HG03378 (cell line): ENCODE data around the gene LZTFL1.

ENCODE experiments used
- ATAC-seq: cut with Tn5 transposase; IDR thresholded peaks from one replicate; pipeline ENCODE4 v1.9.1; 2021; ENCODE audit warnings: mild to moderate bottlenecking, moderate library complexity; ENCODE audit not compliant: unreplicated experiment

The LZTFL1 gene, protein sequence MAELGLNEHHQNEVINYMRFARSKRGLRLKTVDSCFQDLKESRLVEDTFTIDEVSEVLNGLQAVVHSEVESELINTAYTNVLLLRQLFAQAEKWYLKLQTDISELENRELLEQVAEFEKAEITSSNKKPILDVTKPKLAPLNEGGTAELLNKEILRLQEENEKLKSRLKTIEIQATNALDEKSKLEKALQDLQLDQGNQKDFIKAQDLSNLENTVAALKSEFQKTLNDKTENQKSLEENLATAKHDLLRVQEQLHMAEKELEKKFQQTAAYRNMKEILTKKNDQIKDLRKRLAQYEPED

DNA sequence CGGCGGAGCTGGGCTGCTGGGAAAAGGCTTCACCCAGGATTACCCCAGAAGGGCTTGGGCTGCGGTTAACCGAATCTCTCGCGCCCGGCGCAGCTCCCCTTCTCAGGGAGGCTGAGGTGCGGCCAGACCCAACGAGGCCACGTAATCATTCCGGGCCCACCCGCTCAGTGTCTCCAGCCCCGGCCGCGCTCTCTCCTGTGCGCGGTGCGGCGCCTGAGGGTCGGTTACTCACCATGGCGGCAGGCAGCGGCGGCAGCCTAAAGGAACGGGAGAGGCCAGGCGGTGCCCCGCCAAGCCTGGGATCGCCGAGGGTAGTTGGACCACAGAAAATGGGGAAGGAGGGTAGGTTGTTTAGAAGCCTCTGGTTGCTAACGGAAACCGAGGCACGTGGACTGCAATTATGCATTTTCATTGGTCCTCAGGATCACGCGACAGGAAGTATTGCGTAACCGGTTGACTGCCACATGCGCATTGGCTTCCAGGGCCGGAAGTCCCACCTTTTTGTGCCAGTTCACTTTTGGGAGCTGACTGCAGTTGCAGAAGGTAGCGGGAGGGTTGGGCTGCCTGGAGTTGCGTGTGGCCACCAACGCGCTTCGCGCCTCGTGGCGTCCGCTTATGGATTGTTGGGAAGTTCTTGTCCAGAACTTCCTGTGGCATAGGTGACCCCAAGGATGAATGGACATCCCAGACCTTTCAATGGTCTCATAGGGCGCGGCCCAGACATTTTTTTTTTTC is at the start of gene LZTFL1:
LZTFL1 (minus strand) TSS at position 363 of the 735 bp plus-strand sequence; CDS start at position 235, 128 bp downstream.
- peak; percentile 87 for ATAC-seq

DNA sequence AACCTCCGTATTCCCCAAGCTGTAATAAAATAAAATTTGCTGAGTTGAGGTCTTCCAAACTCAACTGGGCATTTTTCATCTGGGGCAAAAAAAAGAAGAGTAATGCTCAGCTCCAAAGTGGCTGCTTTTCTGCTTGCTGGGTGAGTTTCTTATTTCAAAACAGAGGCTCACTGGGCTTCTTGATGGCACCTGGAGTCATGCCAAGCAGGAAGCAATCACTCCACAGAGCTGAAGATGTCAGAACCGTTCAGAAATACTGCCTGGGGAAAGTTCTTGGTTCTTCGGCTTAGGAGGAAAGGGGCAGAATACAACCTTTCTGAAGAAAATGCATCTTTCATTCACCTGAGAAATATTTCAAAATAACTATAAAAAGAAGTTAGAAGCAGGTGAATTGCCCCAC is 48.5 kb upstream of the LZTFL1 start:
- ATAC-seq: no peak

DNA sequence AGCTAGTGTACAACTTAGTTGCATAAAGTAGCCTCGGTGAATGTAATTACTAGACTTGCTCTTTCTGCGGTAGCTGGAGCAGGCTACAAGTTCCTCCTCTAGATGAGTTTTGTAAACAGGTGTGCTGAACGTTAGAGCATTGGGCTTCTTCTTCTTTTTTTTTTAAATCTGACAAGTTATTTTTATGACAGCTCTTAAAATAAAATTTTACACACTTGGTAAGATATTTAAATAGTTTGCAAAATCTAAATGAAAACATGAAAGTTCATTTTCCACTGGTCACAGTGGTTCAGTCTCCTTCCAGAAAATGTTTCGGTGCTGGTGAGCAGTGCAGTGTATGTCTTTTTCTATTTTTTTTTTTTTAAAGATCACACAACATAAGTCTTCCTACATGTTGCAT is 47.4 kb upstream of the LZTFL1 start:
- no peak for ATAC-seq

DNA sequence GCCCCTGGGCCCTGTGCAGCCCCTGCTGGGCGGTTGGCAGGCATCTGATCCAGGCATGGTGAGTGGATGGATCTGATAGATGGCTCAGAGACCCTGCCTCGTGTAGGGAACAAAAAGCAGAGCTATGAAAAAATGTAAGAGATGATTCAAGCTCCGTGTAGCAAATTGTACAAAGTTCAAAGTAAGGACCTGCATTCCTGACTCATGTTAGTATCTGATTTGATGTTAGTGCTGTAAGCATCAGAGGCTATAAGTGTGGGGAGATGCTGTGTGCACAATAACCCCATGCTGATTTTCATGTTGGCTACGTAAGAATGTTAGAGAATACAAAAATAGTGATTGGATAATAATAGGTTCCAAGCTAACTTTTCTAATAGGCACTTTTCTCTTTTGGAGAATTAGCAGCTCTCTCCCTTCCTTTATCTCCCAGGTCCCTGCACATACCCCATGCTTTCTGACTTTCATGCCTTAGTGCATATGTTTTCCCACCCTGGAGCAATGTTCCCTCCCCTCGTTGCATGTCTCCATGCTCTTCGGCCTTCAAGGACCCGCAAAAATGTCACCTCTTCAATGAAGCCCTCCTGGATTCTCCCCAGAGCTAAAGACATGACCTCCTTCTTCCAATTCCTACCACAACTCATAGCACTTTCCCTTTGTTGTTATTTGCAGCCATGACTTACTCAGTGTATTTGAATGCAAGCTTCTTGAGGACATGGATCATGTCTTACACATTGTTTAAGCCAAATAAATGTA is 46.0 kb upstream of the LZTFL1 start:
- no peak for ATAC-seq

DNA sequence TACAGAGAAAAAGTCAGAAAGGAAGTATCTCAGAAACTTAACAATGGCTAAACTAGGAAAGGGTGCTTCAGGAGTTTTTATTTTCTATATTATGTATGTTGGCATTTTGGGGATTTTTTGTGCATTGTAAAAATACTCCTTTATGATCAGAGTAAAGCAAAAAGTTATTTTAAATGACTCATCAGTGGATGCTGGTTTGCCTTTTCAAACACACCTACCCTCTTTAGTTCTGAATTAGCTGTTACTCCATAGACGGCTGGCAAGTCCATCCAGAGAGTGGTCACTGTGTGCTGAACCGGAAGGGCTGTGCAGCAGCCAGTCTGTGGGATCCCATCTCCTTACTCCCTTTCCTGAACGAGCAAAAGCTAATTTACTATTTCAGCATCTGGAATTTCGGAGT is 45.4 kb upstream of the LZTFL1 start:
- ATAC-seq: no peak

DNA sequence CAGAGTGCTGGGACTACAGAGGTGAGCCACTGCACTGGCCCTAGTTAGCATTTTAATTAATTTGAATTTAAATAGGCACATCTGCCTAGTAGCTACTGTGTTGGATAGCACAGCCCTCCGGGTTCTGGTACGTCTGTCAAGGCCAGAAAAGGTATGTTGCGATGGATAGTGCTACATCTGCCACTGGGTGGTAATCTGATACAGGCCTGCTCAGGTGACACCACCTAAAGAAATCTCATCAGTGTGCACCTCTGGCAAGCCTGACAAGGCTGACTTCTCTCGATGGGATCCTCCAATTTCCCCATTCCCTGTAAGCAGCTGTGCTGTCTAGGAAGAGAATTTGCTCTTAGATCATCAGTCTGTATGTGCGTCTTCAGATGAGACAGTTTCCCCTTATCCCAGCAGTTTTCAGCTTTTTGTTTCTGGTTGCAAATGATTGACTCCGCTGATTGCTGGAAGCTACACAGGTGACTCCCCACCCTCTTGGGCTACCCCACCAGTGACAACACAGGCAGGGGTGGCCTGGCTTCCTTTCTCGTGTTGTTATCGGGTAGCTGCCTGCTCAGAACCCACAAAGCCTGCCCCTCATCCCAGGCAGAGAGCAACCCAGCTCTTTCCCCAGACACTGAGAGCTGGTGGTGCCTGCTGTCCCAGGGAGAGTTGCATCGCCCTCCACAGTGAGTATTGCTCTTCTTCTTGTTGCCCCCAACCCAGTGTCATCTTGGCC is 44.2 kb upstream of the LZTFL1 start, which contains the start of gene CCR9:
CCR9 (plus strand) TSS at position 565 of the 727 bp plus-strand sequence. CDS start 8,391 bp downstream, outside the sequence.
- ATAC-seq: no peak

DNA sequence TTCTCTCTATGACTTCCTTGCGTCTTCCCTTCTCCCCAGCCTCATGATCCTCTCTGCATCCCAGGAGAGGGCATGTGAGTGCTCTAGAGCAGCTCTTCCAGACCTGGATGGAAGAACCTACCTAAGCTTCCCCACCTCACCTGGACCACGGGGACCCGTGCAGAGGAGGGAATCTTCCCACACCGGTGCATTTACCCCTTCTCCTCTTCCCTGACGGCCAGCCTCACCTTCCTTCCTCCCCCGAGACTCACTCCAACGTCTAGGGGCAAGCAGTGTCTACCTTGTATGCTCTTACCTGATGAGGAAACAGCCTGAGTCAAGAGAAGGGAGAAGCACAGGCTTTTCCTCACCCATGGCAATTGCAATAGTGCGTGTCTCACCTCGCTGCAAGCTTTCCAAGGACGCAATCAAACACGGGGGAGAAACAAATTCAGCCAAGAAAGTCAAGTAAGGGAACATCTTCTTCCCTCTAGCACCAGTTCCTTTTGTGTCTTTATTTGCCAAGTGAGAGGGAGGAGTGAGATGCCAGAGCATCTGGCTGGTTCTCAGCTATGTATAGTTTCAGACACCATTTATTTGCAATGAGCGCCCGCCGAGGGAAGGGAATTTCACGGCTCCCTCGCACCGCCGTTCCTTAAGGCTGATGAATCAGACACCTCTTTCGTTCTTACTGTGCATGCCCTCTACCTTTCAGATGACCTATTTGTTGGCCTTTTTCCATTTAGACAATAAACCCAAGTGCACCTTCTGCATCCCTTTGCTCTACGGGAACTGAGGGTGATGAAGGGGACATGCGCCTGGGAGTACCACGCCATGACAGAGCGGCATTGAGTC is 42.7 kb upstream of the LZTFL1 start:
- no peak for ATAC-seq

DNA sequence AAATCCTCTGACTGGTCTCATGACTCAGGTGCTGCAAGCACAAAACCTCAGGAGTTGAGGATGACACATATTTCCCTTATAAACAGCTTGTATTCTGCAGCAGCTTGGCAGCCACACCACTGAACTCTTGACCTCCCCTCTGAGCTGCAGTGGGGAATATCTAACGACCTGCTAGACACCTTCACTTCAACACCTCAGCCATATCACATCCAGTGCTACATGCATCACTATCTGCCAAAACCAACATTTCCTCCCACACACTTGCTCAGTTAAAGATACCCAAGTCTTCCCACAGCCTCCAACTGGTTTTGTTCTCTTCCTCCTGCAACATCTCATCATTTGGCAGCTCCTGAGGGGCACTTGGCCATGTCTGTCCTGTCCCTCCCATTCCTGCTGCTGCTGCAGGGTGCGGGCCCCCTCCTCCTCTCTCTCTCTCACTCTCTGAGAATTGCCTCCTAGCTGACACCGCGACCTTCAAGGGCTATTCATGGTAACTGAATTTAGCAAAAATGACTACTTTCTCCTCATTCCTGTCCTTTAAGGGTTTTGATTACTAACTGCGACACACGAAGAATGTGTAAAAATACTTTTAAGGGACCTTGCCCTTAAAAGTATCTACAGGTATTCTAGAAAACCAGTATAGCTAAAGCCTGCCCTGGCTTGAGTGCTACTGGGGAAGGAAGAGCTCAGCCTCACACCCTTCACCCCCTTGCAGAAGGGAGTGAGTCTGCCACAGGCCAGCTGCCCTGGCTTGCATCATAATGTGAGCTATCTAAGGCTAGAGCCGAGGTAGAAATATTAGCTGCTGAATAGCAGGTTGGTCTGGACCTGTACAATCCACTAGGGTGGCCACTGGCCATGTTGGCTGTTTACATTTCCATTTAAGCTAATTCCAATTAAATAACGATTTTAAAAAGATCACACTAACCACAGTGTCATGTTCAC is 39.4 kb upstream of the LZTFL1 start:
- no peak for ATAC-seq

DNA sequence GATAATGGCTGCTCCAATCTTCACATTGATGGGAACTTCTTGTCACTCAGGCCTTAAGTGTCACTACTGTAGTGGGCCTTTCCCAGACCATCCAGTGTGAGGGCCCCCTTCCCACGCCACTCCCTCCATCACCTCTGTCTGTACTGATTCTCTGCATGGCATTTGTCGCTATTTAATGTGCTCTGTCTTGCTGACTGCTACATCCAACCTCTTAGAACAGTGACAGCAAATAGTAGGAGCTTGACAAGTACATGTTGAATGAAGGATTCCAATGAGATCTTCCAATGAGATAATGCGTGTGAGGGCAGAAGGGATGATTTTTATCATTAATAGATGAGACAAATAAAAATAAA is 38.8 kb upstream of the LZTFL1 start:
- ATAC-seq: no peak

DNA sequence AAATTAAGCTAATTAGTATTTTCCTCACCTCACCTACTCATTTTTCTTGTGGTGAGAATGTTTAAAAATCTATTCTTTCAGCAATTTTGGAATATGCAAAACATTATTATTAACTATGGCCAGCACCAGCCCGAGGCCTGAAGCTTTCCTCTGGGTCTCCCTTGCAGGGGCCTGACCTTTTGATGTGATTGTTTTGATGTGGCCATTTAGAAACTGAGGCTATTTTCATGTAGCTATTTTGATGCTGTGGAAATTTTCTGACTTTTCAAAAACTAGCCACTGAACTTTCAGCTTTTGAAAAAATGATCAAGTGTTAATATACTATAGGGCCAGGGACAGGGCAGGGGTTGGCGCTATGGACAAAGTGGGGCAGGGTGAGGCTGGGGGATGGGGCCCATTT is 36.2 kb upstream of the LZTFL1 start:
- ATAC-seq: no peak

DNA sequence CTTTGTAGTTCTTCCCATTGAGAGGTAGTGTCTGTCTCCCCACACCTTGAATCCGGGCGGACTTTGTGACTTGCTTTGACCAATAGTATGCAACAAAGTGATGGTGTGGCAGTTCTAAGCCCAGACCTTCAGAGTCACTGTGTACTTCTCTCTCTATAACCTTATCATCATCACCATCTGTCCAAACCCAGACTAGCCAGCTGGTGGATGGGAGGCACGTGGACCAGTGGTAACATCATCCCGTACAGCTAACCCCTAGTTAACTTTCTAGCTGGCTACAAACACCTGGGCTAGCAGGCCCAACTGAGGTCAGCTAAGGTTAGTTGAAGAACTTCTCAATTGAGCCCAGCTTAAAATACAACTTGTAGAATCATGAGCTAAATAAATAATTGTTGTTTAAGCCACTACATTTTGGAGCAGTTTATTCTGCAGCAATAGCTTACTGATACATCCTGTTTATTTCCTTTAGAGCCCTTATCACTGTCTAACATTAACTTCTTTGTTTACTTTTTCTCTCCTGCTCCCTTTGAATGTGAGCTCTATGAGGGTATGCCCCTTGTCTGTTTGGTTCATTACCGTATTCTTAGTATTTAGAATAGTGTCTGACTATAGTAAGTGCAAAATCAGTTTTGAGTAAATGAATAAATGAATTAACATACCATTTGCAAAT is 32.9 kb upstream of the LZTFL1 start:
- ATAC-seq: no peak

DNA sequence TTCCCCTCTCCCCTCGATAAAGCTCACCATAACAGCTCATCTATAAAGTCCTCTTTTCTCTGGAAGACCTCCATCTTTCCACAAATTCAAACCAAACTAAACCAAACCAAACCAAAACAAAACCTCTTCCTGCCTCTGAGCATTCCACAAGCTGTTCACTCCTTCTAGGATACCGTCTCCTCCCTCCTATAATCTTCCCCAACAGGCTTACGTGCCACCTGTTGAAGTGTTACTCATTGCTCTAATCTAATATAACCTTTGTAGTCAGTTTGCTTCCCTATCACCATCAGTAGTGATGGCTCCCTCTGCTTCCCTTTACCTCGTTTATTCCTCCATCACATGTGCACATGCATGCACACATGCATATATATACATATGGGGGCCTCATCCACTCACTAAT is 31.7 kb upstream of the LZTFL1 start:
- no peak for ATAC-seq

DNA sequence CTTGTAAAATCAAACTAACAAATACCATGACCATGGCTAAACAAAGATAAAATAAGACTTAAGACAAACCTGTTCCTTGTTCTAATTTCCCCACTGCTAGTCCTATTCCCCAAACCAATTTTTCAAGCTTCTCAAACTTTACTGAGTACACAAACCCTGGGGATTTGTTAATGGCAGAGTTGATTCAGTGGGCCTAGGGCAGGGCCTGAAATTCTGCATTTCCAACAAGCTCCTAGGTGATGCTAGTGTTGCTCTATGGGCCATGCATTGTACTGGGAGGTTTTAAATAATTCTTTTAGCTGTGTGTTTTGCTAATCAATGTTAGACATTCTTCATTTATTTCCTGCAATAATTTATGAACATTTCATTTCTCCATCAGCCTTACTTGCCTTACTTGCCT is 31.1 kb upstream of the LZTFL1 start:
- no peak for ATAC-seq

DNA sequence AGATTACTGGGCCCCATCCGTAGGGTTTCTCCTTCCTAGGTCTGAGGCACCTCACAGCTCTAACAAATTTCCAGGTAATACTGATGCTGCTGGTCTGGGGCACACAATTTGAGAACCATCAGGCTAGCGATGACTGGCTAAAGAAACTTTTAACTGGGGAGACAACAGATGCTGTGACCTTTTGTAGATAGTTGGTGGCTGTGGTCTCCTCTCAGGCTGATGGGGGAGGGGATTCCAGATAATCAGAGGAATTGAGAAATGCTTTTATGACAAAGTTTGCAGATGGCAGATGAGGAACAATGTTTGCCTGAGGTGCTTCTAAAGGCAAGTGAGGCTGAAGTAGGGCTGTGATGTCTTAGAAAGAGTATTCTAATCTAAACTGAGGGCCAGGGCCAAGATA is 30.6 kb upstream of the LZTFL1 start:
- no peak for ATAC-seq

DNA sequence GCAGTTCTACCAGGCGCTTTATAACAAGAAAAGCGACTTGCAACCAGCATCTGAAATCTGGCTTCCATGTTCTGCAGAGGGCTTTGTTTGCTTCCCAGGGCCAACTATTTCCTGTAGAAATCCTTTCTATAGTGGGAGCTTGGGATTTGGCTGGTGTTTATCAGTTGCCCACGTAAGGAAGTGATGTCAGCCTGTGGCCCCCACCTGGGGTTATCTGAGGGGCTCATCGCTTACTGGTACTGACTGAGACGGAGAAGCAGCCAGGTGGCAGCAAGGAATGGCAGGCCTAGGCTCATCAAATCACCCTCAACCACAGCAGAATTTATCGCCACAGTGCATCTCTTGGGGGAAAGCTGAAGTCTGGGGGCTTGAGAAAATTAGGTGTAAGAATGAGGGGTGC is 29.9 kb upstream of the LZTFL1 start:
- no peak for ATAC-seq

DNA sequence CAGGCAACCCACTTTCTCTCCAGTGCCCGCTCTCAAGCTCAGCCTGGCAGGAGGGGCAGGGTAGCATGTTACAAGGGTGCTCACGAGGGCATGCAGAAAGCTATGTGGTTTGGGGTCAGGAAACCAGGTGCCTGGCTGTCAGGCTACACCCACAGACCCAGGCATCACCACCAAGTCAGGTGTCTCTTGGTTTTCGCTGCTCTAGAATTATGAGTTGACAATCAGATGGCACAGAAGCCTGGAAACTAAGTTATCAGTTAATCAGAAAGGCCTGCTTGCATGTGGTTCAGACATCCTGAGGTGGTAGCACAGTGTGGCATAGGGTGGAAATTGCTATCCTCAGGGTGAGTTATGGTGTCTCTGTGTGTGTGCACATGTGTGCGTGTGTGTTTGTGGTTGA is 28.2 kb upstream of the LZTFL1 start:
- no peak for ATAC-seq

DNA sequence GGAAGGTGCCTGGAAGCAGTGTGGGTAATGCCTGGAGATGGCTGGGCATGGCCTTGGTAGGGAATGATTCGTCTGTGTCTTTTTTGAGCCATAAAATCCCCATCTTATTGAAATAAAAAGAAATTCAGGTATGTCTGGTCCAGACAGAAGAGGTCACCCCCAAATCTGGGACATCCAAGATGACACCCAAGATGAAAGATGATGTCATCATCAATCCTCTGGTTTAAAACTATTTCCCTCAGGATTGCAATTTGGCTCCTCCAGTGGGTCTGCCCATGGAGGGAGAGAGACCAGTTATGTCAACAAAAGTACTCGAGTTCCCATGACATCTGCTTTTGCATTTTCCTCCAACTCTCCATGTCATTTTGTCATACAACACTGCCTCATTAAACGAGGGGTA is 27.7 kb upstream of the LZTFL1 start:
- no peak for ATAC-seq

DNA sequence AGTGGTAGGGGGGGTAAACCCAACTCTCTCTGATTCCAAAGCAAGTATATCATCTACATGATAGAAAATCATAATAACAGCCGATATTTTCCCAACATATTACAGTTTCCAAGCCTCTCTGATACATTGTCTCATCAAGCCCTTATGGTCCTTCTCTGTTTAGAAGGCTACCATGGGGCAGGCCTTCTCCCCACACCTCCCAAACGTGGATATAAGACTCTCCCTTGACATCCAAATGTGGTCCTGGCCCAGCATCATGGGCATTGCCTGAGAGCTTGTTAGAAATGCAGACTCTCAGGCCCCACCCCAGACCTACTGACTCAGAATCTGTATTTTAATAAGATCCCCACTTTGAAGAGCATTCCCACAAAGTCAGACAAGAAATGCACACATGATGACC is 26.7 kb upstream of the LZTFL1 start:
- no peak for ATAC-seq

DNA sequence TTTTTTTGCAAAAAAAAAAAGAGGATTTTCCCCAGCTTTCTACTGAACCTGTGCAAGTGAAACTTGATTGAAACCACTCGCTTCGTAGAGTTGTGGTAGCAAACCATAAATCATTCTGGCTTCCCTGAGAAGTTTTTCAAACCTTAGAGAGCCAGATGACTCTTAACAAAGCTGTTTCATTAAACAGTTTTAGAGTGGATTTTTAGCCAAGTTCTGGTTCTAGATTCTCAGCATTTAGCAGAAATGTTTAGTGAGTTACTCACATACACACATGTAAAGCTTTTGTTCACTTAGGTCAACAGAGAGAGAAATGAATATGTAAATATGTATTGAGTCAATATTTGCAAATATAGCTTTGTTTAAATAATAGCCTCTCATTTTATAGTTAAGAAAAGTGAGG is 26.3 kb upstream of the LZTFL1 start:
- ATAC-seq: no peak
